ENCODE results near the gene MARK3.

DNA sequence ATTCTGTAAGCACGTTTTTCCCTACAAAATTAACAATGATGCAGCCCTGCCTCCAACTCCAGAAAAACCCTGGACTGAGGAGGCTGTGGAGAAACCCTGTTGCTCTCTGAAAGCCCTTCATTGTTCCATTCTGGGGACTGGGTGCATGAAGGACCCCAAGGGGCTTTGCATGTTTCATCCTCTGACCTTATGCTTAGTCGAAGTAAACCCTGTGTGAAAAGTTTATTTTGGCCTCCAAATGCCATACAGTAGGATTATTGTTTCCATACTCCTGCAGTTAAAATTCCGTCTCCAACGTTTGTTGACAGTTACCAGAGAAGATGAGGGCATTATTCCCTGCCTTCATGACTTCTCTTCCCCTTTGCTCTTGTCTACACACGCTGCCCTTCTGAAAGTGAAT lies 91.4 kb downstream of the MARK3 start:
- TF ChIP-seq, protein P1, sequence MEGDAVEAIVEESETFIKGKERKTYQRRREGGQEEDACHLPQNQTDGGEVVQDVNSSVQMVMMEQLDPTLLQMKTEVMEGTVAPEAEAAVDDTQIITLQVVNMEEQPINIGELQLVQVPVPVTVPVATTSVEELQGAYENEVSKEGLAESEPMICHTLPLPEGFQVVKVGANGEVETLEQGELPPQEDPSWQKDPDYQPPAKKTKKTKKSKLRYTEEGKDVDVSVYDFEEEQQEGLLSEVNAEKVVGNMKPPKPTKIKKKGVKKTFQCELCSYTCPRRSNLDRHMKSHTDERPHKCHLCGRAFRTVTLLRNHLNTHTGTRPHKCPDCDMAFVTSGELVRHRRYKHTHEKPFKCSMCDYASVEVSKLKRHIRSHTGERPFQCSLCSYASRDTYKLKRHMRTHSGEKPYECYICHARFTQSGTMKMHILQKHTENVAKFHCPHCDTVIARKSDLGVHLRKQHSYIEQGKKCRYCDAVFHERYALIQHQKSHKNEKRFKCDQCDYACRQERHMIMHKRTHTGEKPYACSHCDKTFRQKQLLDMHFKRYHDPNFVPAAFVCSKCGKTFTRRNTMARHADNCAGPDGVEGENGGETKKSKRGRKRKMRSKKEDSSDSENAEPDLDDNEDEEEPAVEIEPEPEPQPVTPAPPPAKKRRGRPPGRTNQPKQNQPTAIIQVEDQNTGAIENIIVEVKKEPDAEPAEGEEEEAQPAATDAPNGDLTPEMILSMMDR (IDR thresholded peaks at IDR 0.05 in 2 of 3, conservative IDR thresholded peaks at IDR 0.05 in 1 of 3; ENCODE audit: control insufficient read depth in 2 of 3, extremely low read depth in 1 of 3, insufficient read depth in 1 of 3, low read depth in 3 of 3, low read length in 3 of 3), result no peak
- TF ChIP-seq RCOR1 (conservative IDR thresholded peaks at IDR 0.05; ENCODE audit: low read depth, low read length), result no peak
- TF ChIP-seq POLR2AphosphoS5 (IDR thresholded peaks at IDR 0.05; ENCODE audit: low read length), result no peak
- no peak for TF ChIP-seq NFXL1 (IDR thresholded peaks at IDR 0.05; ENCODE audit: borderline replicate concordance)
- no peak for TF ChIP-seq ASH2L (IDR thresholded peaks at IDR 0.05; ENCODE audit: borderline replicate concordance, low read depth)
- no peak for TF ChIP-seq ZSCAN29 (IDR thresholded peaks at IDR 0.05)
- TF ChIP-seq JUND (IDR thresholded peaks at IDR 0.05; ENCODE audit: low read depth, low read length), result no peak
- no peak for TF ChIP-seq POLR2A (IDR thresholded peaks at IDR 0.05; ENCODE audit: low read depth, low read length)
- TF ChIP-seq MTA2 (IDR thresholded peaks at IDR 0.05; ENCODE audit: low read depth), result no peak
- TF ChIP-seq, protein P2, sequence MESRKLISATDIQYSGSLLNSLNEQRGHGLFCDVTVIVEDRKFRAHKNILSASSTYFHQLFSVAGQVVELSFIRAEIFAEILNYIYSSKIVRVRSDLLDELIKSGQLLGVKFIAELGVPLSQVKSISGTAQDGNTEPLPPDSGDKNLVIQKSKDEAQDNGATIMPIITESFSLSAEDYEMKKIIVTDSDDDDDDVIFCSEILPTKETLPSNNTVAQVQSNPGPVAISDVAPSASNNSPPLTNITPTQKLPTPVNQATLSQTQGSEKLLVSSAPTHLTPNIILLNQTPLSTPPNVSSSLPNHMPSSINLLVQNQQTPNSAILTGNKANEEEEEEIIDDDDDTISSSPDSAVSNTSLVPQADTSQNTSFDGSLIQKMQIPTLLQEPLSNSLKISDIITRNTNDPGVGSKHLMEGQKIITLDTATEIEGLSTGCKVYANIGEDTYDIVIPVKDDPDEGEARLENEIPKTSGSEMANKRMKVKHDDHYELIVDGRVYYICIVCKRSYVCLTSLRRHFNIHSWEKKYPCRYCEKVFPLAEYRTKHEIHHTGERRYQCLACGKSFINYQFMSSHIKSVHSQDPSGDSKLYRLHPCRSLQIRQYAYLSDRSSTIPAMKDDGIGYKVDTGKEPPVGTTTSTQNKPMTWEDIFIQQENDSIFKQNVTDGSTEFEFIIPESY (IDR thresholded peaks at IDR 0.05), result no peak

Measured in GM12878 (cell line).